Fibroblast of lung (primary cell): Measurements from ENCODE around the gene ECEL1.
"Not testable (repeated sequence)": the region's sequence is repeated elsewhere in the genome, so short reads cannot be mapped to it uniquely, and the experiment has no call there.

ENCODE experiments used
- CTCF ChIP-seq, 2 donors: IDR thresholded peaks in 1 of 2; conservative IDR thresholded peaks in 1 of 2; 1 replicate in 1 of 2; 2 replicates in 1 of 2; pipeline ENCODE4 v1.5.1; 2011 to 2012; ENCODE audit warnings: low read length in 2 of 2, control low read depth in 1 of 2, inconsistent platforms in 1 of 2, low read depth in 1 of 2, mild to moderate bottlenecking in 1 of 2
- EZH2 ChIP-seq: IDR thresholded peaks from 2 replicates; pipeline ENCODE4 v1.5.1; 2012; ENCODE audit warnings: low read length, control low read depth, mild to moderate bottlenecking; ENCODE audit errors: missing control alignments

- TF ChIP-seq CTCF (conservative IDR thresholded peaks at IDR 0.05 in 1 of 2, IDR thresholded peaks at IDR 0.05 in 1 of 2; ENCODE audit: low read depth in 1 of 2, low read length in 2 of 2) = peak in 1 of 2 donors; percentile 24
- TF ChIP-seq EZH2 = not testable (repeated sequence)
Measured at GRCh38 chr2:232446266-232446777, 41.3 kb downstream of the ECEL1 start.
